GM18526 (cell line): ENCODE results near the gene GCGR.

Source experiments
- POLR2A ChIP-seq: IDR thresholded peaks from 3 replicates; pipeline ENCODE4 v1.6.1; 2011; ENCODE audit not compliant: insufficient read length; ENCODE audit errors: extremely low read depth

The GCGR gene

DNA sequence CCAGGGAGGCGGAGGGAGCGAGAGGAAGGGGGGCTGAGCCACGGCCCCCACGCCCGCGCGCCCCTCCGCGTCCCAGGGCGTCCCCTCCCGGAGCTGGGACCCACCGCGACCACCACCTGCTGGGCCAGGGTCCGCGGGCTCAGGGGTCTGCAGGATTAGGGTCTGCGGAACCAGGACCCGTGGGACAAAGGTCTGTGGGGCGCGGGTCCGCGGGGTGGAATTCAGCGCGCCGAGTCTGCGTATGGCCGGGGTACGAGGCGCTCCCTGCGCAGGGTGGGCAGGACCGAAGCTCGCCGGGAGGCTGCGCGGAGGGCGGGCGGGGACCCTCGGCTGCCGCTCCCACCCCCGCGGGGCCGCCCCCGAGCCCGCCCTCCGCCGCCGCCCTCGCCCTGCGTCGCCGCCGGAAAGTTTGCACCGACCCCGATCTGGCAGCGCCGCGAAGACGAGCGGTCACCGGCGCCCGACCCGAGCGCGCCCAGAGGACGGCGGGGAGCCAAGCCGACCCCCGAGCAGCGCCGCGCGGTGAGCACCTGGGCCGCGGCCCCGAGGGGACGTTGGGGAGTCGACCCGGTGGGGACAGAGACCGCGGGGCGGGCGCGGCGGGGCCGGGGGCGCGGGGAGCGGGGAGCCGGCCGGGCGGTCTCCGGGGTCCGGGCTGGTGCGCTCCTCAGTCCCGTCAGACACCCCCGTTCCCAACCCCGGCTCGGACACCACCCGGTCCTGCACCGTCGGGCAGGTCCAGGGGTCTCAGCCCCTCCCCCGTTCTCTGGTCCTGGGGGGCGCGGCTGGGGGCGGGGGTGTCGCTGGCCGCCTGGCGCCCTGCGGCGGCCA, at the start of gene GCGR:
Gene GCGR (plus strand): TSS at position 423 of the 831 bp plus-strand sequence. CDS start 4,869 bp downstream, outside the sequence.
- no peak for TF ChIP-seq POLR2A

DNA sequence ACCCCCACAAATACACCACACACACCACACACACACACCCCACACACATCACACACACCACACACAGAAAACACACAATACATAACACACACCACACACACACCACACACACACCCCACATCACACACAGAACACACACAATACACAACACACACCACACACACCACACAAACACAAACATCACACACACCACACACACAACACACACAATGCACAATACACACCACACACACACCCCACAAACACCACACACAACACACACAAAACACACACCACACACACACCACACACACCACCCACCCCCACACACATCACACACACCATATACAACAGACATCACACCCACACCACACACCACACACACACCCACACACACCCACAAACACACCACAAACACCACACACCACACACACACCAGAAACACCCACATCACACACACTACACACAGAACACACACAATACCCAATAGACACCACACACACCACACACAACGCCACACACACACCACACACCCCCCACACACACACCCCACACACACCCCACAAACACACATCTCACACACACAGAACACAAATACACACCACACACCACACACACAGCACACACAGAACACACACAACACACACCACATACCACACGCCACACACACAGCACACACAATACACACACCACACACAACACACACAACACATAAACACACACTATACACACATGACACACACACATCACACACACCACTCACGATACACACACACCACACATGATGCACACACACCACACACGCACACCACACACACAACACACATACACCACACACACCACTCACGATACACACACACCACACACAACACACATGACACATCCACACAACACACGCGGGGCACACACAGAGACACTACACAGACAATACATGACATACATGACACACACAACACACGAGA, 11.0 kb upstream of the GCGR start:
- TF ChIP-seq POLR2A: no peak

DNA sequence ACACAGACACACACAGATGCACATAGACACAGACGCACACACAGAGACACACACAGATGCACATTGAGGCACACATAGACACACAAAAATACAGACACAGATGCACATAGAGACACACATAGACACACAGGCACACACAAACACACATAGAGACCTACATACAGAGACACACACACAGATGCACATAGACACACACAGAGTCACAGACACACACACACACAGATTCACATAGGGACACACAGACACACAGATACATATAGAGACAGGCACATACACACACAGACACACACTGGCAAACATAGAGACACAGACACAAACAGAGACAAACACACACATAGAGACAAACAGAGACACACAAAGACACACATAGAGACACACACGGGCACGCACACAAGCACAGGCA, 9.9 kb upstream of the GCGR start:
- no peak for TF ChIP-seq POLR2A

DNA sequence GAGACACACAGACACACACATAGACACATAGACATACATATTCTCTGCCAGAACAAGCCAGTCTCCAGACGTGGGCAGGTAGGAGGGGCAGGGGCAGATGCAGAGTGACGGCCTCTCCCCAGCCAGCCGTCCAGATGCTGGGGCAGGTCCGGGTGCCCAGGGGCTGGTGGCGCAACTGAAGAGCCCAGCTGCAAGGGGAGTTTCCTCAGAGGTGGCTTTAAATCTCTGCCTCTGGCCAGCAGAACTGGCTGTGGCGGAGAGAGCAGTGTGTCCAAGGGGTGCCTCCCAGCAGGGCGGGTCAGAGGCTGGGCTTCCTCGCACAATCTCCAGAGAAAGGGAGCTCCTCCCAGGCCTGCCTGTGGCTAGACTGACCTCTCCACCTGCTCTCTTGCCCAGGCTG, 9.4 kb upstream of the GCGR start:
- no peak for TF ChIP-seq POLR2A

DNA sequence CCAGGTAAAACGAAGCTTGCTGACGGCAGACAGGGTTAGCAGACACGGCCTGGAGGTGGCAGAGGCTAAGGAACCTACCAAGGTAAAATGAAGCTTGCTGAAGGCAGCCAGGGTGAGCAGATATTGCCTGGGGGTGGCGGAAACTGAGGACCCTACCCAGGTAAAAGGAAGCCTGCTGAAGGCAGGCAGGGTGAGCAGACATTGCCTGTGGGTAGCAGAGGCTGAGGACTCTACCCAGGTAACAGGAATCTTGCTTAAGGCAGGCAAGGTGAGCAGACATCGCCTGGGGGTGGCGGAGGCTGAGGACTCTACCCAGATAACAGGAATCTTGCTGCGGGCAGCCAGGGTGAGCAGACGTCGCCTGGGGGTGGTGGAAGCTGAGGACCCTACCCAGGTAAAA, 2.6 kb upstream of the GCGR start:
- no peak for TF ChIP-seq POLR2A

DNA sequence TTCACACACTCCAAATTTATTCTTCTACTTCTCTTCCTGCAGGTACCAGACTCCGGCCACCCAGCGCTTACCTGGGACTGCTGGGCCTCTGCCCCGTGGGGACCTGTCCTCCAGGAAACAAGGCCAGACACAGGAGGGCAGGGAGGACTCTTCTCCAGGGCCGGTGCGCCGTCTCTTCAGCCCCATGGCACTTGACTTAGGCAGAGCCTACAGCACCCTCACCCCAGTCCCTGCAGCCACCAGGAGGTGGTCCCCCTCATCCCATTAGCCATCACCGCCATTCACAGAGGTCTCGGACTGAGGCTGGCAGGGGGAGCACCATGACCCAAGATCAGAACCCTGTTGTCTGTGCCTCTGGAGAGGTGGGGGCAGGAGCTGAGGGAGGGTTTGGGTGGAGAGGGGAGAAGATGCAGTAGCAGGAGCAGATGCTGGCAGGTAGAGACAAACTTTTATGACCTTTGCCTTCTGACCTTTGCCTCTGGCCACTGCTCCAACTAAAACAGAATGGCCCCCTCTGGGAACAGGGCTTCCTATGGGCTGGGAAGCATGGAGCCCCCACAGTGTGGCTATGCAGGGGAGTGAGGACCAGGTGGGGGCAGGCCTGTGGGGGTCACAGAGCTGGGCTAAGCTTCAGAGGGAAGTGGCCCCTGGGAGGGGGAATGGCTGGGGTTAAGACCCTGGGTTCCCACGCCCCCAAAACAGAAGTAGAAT, 1.7 kb upstream of the GCGR start:
- TF ChIP-seq POLR2A: no peak

DNA sequence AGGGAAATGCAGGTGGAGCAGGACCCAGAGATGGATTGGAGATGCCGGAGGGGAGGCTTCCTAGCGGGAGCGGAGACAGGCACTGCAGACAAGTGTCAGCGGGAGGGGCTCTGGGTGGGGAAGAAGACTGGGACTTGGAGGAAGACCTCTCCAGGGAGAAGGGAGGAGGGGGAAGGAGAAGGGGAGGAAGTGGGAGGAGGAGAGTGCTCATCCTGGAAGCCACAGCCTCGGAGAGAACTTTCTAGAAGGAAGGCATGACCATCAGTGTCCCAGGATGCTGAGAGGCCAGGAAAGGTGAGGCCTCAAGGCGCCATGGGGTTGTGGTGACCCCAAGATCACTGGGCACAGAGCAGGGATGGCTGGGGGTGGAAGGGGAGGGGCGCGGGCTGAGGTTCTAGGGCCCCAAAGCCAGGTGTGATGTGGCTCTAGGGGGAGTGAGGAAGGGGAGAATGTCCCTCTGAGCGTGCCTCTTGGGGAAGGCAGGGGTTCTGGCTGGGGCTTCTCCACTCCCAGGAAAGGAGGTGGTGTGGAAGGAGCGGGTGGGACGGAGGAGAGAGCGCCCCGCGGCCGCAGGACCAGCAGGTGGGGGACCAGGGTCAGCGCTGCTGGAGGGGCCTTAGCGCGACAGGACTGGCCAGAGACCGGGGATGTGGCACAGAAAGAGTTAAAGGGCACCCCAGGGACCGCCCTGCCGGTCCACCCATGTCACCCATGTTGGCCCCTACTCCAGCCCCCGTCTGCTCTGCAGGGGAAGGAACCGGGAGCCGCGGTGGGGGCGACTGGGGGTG, 900 bp upstream of the GCGR start:
- TF ChIP-seq POLR2A: no peak

DNA sequence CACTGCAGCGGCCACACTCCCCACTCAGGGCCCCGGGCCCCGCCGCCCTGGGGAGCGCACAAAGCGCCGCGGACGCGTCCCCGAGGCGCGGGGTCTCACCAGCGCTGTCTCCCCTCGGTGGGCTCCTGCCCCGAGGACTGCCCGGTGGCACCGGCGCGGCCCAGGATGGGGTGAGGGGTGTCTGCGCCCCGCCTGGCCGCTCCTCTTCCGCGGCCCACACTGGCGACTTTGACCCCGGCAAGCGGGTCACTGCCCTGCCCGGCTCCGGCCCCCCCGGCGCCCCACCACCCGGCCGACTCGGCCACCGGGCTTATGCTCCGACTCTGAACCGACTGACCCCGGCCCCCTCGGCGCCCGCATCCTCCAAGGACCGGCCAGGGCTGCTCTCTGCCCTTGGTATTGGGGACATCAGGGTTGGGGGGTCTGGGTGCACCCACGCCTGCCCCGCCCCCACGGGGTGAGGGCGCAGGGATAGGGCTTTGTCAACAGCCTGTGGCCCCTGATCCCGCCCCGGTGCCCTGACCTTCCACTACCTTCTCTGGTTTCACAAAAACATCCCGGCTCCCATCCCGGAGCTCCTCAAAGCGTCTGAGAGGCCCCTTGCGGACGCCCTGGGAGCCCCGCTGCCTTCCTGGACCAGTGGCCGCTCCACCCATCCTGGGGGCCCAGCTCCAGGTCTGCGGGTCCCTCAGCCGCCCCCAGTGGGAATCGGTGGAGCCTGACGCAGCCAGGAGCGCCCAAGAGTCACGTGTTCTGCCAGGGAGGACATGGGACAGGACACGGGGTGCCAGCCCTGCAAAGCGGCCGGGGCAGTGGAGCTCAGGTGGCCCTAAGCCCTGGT, 829 bp downstream of the GCGR start:
- no peak for TF ChIP-seq POLR2A

DNA sequence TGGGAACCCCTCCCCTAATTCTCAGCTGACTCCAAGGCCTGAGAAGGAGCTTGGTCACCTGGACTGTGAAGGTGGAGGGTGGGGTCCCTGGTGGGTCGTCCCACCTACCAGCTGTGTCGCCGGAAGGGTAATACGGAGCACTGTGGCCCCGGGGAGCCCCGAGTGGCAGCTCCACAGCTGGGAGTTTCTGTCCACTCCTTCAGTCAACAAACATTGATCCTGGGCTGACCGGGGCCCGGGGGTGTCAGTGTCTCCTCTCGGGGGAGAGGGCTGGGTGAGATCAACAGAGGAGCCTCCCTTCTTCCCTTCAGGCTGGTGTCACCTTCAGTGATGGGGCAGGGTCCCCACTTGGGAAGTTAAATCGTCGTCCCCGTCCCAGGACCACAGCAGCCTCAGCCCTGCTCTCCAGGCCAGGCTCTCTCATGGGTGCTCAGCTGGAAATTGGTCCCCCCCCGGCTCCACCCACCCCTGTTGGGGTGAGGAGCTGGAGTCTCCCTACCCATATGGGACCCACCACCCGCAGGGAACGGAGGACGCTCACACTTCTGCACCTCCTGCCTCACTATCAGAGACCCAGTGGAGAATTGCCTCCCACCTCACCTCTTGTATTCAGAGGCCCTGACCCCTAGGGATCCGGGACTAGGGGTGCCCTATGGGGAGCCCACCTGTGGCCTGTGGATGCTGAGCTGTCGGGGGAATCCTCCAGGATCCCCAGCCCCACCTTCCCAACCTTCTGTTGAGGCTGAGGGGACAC, 1.9 kb downstream of the GCGR start:
- TF ChIP-seq POLR2A: no peak

DNA sequence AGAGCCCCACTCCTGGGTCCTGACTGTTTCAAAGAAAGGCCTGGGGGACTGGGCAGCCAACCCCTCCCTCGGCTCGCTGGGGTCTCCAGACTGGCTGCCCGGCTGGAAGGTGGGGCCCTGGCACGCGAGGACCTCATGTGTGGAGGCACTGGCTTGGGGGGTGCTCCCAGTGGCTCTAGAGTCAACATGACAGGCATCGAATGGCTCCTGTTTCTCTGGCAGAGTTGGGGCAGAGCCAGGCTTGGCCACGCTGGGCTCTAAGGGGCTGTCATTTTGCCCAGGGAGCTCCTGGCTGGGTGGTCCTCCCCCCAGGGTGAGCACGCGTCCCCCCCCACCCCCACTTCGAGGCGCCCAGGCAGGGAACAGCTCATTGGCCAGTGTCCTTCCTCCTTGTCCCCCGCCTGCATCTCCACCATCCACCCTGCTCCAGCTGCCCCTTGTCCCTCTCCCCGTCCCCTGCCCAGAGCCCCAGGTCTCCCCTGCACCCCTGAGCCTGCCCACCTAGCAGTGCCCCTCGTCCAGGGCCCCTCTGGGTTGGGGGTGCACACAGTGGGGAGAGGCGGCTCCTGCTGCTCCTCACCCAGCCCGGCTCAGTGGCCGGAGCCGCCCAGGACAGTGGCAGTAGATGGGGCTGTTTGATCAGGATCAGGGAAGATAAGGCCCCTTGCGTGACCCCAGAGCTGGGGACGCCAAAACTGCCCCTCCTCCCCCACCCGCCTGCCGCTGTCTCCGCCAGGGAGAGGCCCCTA, 2.7 kb downstream of the GCGR start:
- TF ChIP-seq POLR2A: no peak

DNA sequence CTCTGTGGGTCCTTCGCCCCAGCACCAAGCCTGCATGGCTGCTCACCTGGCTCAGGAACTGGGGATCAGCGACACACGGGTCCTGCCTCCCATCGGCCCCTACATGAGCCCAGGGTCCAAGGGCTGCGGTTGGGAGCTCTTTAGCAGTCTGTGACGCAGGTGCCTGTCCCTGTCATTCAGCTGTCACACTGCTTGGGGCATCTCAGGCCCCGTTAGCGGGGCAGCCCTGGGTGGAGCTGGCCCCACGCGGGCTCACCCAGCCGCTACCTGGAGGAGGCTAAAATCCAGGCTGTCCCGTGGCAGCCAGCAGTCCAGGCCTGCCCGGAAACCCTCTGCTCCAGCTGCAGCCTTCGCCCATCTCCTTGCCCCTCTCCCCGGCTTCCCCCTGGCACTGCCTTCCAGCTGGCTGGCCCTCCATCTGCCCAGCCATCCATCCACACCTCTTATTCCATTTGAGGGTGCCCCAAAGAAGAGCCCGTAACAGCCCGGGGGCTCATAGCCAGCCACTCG, 3.3 kb downstream of the GCGR start:
- TF ChIP-seq POLR2A: no peak

DNA sequence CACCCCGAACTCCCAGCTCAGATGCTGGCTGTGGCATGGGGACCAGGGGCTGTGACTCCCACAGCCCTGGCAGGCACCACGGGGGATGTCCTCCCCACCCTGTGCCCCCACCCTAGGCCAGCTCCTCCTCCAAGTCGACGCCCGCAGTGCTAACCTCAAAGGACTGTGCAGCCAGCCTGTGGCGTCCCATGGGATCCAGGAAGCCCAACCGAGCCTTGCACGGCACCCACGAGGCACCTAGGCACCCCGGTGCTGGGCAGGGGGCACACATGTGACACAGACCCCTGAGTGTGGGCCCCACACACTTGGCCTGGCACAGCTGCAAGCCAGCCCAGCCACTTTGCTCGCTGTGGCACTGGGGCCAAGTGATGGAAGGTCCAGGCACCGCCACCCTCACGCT, 3.9 kb downstream of the GCGR start:
- no peak for TF ChIP-seq POLR2A
